Measurements from ENCODE around the gene HOXD3.

Gene HOXD3

GRCh38 chr2:176124947-176125771, 31.9 kb upstream of the HOXD3 start:
- no peak overlapping the region for H3K27ac ChIP-seq
- H2AFZ ChIP-seq = no peak overlapping the region
- no peaks in the 10 kb centered on the region for H3K79me2 ChIP-seq
- peaks cover 25% of the 10 kb centered on the region for H3K27me3 ChIP-seq (ENCODE audit: control insufficient read depth, insufficient read depth, low read length)
- H3K9me3 ChIP-seq (ENCODE audit: control insufficient read depth, low read length) = no peaks in the 10 kb centered on the region
- H3K4me2 ChIP-seq (ENCODE audit: low read length) = no peak overlapping the region
- no peak overlapping the region for H3K9ac ChIP-seq
- H3K36me3 ChIP-seq (ENCODE audit: control insufficient read depth, insufficient read depth, low read length) = no peaks in the 10 kb centered on the region
- no peaks in the 10 kb centered on the region for H3K4me1 ChIP-seq
- TF ChIP-seq CTCF (IDR thresholded peaks at IDR 0.05) = no peak
- H3K4me3 ChIP-seq (ENCODE audit: low read depth, low read length) = peak overlapping the region; percentile 3

GRCh38 chr2:176125772-176126054, 31.4 kb upstream of the HOXD3 start:
- TF ChIP-seq CTCF (IDR thresholded peaks at IDR 0.05) = no peak
- no peak overlapping the region for H3K9ac ChIP-seq
- H3K36me3 ChIP-seq (ENCODE audit: control insufficient read depth, insufficient read depth, low read length) = no peaks in the 10 kb centered on the region
- H3K27ac ChIP-seq = no peak overlapping the region
- H3K4me1 ChIP-seq = no peaks in the 10 kb centered on the region
- H3K79me2 ChIP-seq = no peaks in the 10 kb centered on the region
- no peaks in the 10 kb centered on the region for H3K9me3 ChIP-seq (ENCODE audit: control insufficient read depth, low read length)
- no peak overlapping the region for H3K4me3 ChIP-seq (ENCODE audit: low read depth, low read length)
- peaks cover 22% of the 10 kb centered on the region for H3K27me3 ChIP-seq (ENCODE audit: control insufficient read depth, insufficient read depth, low read length)
- H3K4me2 ChIP-seq (ENCODE audit: low read length) = no peak overlapping the region
- no peak overlapping the region for H2AFZ ChIP-seq

GRCh38 chr2:176126929-176127773, 30.0 kb upstream of the HOXD3 start:
- H3K9me3 ChIP-seq (ENCODE audit: control insufficient read depth, low read length) = peaks cover 4% of the 10 kb centered on the region
- H3K79me2 ChIP-seq = no peaks in the 10 kb centered on the region
- peak; percentile 89 for TF ChIP-seq CTCF (IDR thresholded peaks at IDR 0.05)
- no peak overlapping the region for H3K9ac ChIP-seq
- H2AFZ ChIP-seq = no peak overlapping the region
- H3K4me2 ChIP-seq (ENCODE audit: low read length) = no peak overlapping the region
- no peaks in the 10 kb centered on the region for H3K4me1 ChIP-seq
- no peaks in the 10 kb centered on the region for H3K36me3 ChIP-seq (ENCODE audit: control insufficient read depth, insufficient read depth, low read length)
- no peak overlapping the region for H3K27ac ChIP-seq
- H3K27me3 ChIP-seq (ENCODE audit: control insufficient read depth, insufficient read depth, low read length) = peaks cover 24% of the 10 kb centered on the region
- peak overlapping the region; percentile 8 for H3K4me3 ChIP-seq (ENCODE audit: low read depth, low read length)

GRCh38 chr2:176127774-176128072, 29.4 kb upstream of the HOXD3 start:
- no peak for TF ChIP-seq CTCF (IDR thresholded peaks at IDR 0.05)
- peaks cover 4% of the 10 kb centered on the region for H3K9me3 ChIP-seq (ENCODE audit: control insufficient read depth, low read length)
- H3K4me3 ChIP-seq (ENCODE audit: low read depth, low read length) = no peak overlapping the region
- no peak overlapping the region for H2AFZ ChIP-seq
- H3K9ac ChIP-seq = no peak overlapping the region
- no peaks in the 10 kb centered on the region for H3K4me1 ChIP-seq
- H3K27ac ChIP-seq = no peak overlapping the region
- H3K36me3 ChIP-seq (ENCODE audit: control insufficient read depth, insufficient read depth, low read length) = no peaks in the 10 kb centered on the region
- H3K79me2 ChIP-seq = no peaks in the 10 kb centered on the region
- H3K27me3 ChIP-seq (ENCODE audit: control insufficient read depth, insufficient read depth, low read length) = peaks cover 22% of the 10 kb centered on the region
- H3K4me2 ChIP-seq (ENCODE audit: low read length) = no peak overlapping the region
